ENCODE data around the gene DLG2.

Gene DLG2

GRCh38 chr11:84914511-84914910 is 712.6 kb downstream of the DLG2 start:
- no peak overlapping the region for H3K4me3 ChIP-seq (ENCODE audit: low read length)
- H3K27me3 ChIP-seq (ENCODE audit: control insufficient read depth, insufficient read depth, low read length): no peaks in the 10 kb centered on the region
- no peaks in the 10 kb centered on the region for H3K9me3 ChIP-seq (replicated peaks; ENCODE audit: low read length)
- H3K4me2 ChIP-seq (ENCODE audit: low read length): no peak overlapping the region
- H3K9ac ChIP-seq (ENCODE audit: low read depth, low read length): no peak overlapping the region
- H3K4me1 ChIP-seq (ENCODE audit: control insufficient read depth, insufficient read depth, low read length): no peaks in the 10 kb centered on the region
- no peaks in the 10 kb centered on the region for H3K36me3 ChIP-seq (ENCODE audit: insufficient read depth, low read length)

DNA sequence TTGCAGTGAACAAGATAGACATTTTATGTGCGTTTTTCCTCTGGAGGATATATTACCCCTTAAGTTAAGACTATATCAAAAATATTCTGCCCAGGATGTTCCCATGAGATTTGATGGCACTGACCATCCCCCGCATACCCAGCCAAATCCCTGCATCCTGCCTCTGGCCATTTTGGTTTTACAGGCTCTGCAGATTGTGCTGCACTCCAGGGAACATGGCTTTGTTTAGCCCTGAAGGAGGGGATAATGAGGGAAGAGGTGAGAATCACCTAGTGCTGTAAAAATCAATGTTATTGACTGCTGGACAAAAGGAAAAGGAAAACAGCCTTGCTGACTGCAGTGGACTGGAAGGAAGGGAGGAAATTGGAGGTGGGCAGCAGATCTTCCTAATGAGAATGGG is 717.4 kb downstream of the DLG2 start:
- Histone ChIP-seq H3K36me3 (ENCODE audit: insufficient read depth, low read length) (no peaks in the 10 kb centered on the region), H3K9ac (ENCODE audit: low read depth, low read length) (no peak overlapping the region), H3K27me3 (ENCODE audit: control insufficient read depth, insufficient read depth, low read length) (no peaks in the 10 kb centered on the region), H3K4me2 (ENCODE audit: low read length) (no peak overlapping the region), H3K9me3 (replicated peaks; ENCODE audit: low read length) (no peaks in the 10 kb centered on the region), H3K4me1 (ENCODE audit: control insufficient read depth, insufficient read depth, low read length) (peaks cover 8% of the 10 kb centered on the region), H3K4me3 (ENCODE audit: low read length) (no peak overlapping the region)

- Histone ChIP-seq H3K4me3 (ENCODE audit: low read length) (no peak overlapping the region), H3K27me3 (ENCODE audit: control insufficient read depth, insufficient read depth, low read length) (no peaks in the 10 kb centered on the region), H3K36me3 (ENCODE audit: insufficient read depth, low read length) (no peaks in the 10 kb centered on the region), H3K9me3 (replicated peaks; ENCODE audit: low read length) (no peaks in the 10 kb centered on the region), H3K9ac (ENCODE audit: low read depth, low read length) (no peak overlapping the region), H3K4me1 (ENCODE audit: control insufficient read depth, insufficient read depth, low read length) (peaks cover 8% of the 10 kb centered on the region), H3K4me2 (ENCODE audit: low read length) (no peak overlapping the region)
These were observed 720.1 kb downstream of the DLG2 start for GRCh38 chr11:84906995-84907394.

- H3K9me3 ChIP-seq (replicated peaks; ENCODE audit: low read length): no peaks in the 10 kb centered on the region
- H3K9ac ChIP-seq (ENCODE audit: low read depth, low read length): no peak overlapping the region
- H3K4me1 ChIP-seq (ENCODE audit: control insufficient read depth, insufficient read depth, low read length): peaks cover 8% of the 10 kb centered on the region
- H3K4me2 ChIP-seq (ENCODE audit: low read length): no peak overlapping the region
- H3K27me3 ChIP-seq (ENCODE audit: control insufficient read depth, insufficient read depth, low read length): no peaks in the 10 kb centered on the region
- no peaks in the 10 kb centered on the region for H3K36me3 ChIP-seq (ENCODE audit: insufficient read depth, low read length)
- no peak overlapping the region for H3K4me3 ChIP-seq (ENCODE audit: low read length)
These were observed 721.7 kb downstream of the DLG2 start for GRCh38 chr11:84905411-84905810.

DNA sequence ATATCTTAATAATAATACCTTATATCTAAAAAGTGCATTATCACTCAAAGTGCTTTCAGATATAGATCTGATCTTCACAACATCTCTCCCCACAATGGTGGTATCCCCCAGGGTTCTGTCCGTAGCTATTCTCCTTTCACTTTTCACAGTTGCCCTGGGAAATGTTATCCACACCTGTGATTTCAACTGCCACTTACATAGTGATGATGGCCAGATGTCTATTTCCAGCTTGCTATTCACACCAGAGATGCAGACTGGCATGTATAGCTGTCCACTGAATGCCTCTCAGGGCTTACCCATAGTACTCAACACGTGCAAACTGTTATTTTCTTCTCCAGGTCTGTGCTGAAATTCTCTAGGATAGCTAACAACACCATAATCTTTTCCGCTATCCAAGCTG is 724.7 kb downstream of the DLG2 start:
- Histone ChIP-seq H3K4me3 (ENCODE audit: low read length) (no peak overlapping the region), H3K36me3 (ENCODE audit: insufficient read depth, low read length) (no peaks in the 10 kb centered on the region), H3K27me3 (ENCODE audit: control insufficient read depth, insufficient read depth, low read length) (no peaks in the 10 kb centered on the region), H3K9me3 (replicated peaks; ENCODE audit: low read length) (no peaks in the 10 kb centered on the region), H3K4me2 (ENCODE audit: low read length) (no peak overlapping the region), H3K9ac (ENCODE audit: low read depth, low read length) (no peak overlapping the region), H3K4me1 (ENCODE audit: control insufficient read depth, insufficient read depth, low read length) (peaks cover 8% of the 10 kb centered on the region)

DNA sequence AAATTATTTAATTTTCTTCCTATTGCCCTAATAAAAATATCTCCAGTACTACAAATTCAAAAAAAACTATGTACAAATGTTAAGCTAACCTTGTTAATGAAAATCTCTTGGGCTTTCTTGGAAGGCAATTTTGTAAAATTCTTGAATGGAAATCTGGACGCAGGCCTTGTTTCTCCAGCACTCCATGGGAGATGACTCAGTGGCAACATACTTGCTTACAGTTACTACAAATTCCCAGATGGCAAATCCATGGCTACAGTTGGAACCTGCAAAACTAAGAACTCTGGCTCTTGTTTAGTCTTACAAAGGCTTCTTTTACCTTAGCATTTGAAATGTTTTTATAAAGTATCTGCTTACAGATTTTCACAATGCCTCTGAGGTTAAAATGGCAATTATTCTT is 725.2 kb downstream of the DLG2 start:
- H3K27me3 ChIP-seq (ENCODE audit: control insufficient read depth, insufficient read depth, low read length): no peaks in the 10 kb centered on the region
- no peak overlapping the region for H3K9ac ChIP-seq (ENCODE audit: low read depth, low read length)
- no peak overlapping the region for H3K4me3 ChIP-seq (ENCODE audit: low read length)
- H3K9me3 ChIP-seq (replicated peaks; ENCODE audit: low read length): no peaks in the 10 kb centered on the region
- H3K4me2 ChIP-seq (ENCODE audit: low read length): no peak overlapping the region
- peaks cover 6% of the 10 kb centered on the region for H3K4me1 ChIP-seq (ENCODE audit: control insufficient read depth, insufficient read depth, low read length)
- no peaks in the 10 kb centered on the region for H3K36me3 ChIP-seq (ENCODE audit: insufficient read depth, low read length)

DNA sequence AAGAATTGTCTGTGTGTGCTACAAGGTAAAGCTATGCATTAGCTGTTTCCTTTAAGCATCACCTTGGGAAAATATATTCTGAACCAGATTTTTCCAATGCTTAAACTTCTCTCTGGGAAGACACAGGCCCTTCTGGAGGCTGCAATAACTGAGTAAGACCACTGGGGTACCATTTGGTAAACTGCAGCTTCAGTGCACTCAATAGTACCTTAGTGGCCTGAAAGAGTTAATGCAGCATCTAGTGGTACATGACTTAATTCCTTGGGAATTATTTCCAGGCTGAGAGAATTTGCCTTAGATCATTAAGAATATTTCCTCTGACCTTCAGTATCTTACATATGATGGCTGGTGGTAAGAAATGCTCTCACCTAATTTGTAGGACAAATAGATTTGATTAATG is 727.4 kb downstream of the DLG2 start:
- no peaks in the 10 kb centered on the region for H3K4me1 ChIP-seq (ENCODE audit: control insufficient read depth, insufficient read depth, low read length)
- H3K9me3 ChIP-seq (replicated peaks; ENCODE audit: low read length): no peaks in the 10 kb centered on the region
- H3K4me2 ChIP-seq (ENCODE audit: low read length): no peak overlapping the region
- H3K4me3 ChIP-seq (ENCODE audit: low read length): no peak overlapping the region
- H3K9ac ChIP-seq (ENCODE audit: low read depth, low read length): no peak overlapping the region
- no peaks in the 10 kb centered on the region for H3K27me3 ChIP-seq (ENCODE audit: control insufficient read depth, insufficient read depth, low read length)
- no peaks in the 10 kb centered on the region for H3K36me3 ChIP-seq (ENCODE audit: insufficient read depth, low read length)

DNA sequence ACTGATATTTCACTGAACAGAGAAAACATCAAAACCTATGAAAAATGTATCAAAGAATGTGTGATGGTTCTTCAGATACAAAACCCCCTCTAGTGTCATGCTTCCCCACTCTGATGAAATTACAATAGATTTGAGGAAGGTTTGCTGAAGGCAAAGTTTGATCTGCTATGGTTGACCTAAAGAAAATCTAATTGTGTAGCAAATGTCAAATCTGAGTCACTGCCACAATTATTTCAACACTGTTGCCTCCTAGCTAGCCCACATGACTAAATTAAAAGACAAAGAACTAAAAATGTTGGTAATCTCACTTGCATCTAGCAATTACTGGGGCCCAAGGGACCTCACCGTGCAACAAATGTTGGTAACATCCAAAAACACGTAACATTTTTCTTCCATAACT is 728.0 kb downstream of the DLG2 start:
- Histone ChIP-seq H3K9me3 (replicated peaks; ENCODE audit: low read length) (no peaks in the 10 kb centered on the region), H3K9ac (ENCODE audit: low read depth, low read length) (no peak overlapping the region), H3K4me3 (ENCODE audit: low read length) (no peak overlapping the region), H3K36me3 (ENCODE audit: insufficient read depth, low read length) (no peaks in the 10 kb centered on the region), H3K27me3 (ENCODE audit: control insufficient read depth, insufficient read depth, low read length) (no peaks in the 10 kb centered on the region), H3K4me1 (ENCODE audit: control insufficient read depth, insufficient read depth, low read length) (no peaks in the 10 kb centered on the region), H3K4me2 (ENCODE audit: low read length) (no peak overlapping the region)

DNA sequence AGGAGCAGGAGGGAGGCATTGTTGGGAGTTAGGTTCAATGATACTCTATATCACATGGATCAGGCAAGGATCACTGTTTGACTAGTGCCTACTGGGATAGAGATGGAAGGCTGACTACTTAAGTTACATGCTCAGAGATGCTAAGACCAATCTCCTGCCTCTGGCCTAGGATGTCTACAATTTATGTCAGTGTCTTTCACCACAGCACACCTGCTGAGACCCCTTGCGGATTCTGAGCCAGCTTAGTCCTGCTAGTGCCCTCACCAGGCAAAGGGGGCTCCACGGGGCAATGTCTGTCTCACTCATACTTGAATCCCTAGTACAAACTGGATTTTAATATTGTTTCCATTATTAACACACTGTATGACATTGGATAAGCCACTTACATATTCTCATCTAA is 732.5 kb downstream of the DLG2 start:
- H3K27me3 ChIP-seq (ENCODE audit: control insufficient read depth, insufficient read depth, low read length): no peaks in the 10 kb centered on the region
- no peak overlapping the region for H3K4me2 ChIP-seq (ENCODE audit: low read length)

GRCh38 chr11:84890676-84891075 is 736.5 kb downstream of the DLG2 start:
- Histone ChIP-seq H3K36me3 (ENCODE audit: insufficient read depth, low read length) (no peaks in the 10 kb centered on the region), H3K9me3 (replicated peaks; ENCODE audit: low read length) (no peaks in the 10 kb centered on the region), H3K9ac (ENCODE audit: low read depth, low read length) (no peak overlapping the region), H3K4me2 (ENCODE audit: low read length) (no peak overlapping the region), H3K4me3 (ENCODE audit: low read length) (no peak overlapping the region), H3K4me1 (ENCODE audit: control insufficient read depth, insufficient read depth, low read length) (no peaks in the 10 kb centered on the region), H3K27me3 (ENCODE audit: control insufficient read depth, insufficient read depth, low read length) (no peaks in the 10 kb centered on the region)

More for the DNA sequence above, 732.5 kb downstream of the DLG2 start:
- Histone ChIP-seq H3K36me3 (ENCODE audit: insufficient read depth, low read length) (no peaks in the 10 kb centered on the region), H3K9ac (ENCODE audit: low read depth, low read length) (no peak overlapping the region), H3K9me3 (replicated peaks; ENCODE audit: low read length) (no peaks in the 10 kb centered on the region), H3K4me3 (ENCODE audit: low read length) (no peak overlapping the region), H3K4me1 (ENCODE audit: control insufficient read depth, insufficient read depth, low read length) (no peaks in the 10 kb centered on the region)

GRCh38 chr11:84889556-84889955 is 737.6 kb downstream of the DLG2 start:
- no peaks in the 10 kb centered on the region for H3K9me3 ChIP-seq (replicated peaks; ENCODE audit: low read length)
- no peaks in the 10 kb centered on the region for H3K36me3 ChIP-seq (ENCODE audit: insufficient read depth, low read length)
- H3K9ac ChIP-seq (ENCODE audit: low read depth, low read length): no peak overlapping the region
- no peaks in the 10 kb centered on the region for H3K27me3 ChIP-seq (ENCODE audit: control insufficient read depth, insufficient read depth, low read length)
- H3K4me2 ChIP-seq (ENCODE audit: low read length): no peak overlapping the region
- H3K4me3 ChIP-seq (ENCODE audit: low read length): no peak overlapping the region
- no peaks in the 10 kb centered on the region for H3K4me1 ChIP-seq (ENCODE audit: control insufficient read depth, insufficient read depth, low read length)

- H3K4me3 ChIP-seq (ENCODE audit: low read length): no peak overlapping the region
- H3K9me3 ChIP-seq (replicated peaks; ENCODE audit: low read length): no peaks in the 10 kb centered on the region
- no peaks in the 10 kb centered on the region for H3K27me3 ChIP-seq (ENCODE audit: control insufficient read depth, insufficient read depth, low read length)
- no peaks in the 10 kb centered on the region for H3K36me3 ChIP-seq (ENCODE audit: insufficient read depth, low read length)
- peak overlapping the region; percentile 32 for H3K9ac ChIP-seq (ENCODE audit: low read depth, low read length)
- H3K4me1 ChIP-seq (ENCODE audit: control insufficient read depth, insufficient read depth, low read length): no peaks in the 10 kb centered on the region
- peak overlapping the region; percentile 23 for H3K4me2 ChIP-seq (ENCODE audit: low read length)
These were observed 740.0 kb downstream of the DLG2 start for GRCh38 chr11:84887055-84887629.

Measured in skeletal muscle satellite cell (primary cell).